ENCODE results near the gene TRIM9.

Gene TRIM9

GRCh38 chr14:51066576-51066975 lies 28.3 kb downstream of the TRIM9 start:
- no peak overlapping the region for H3K4me3 ChIP-seq (ENCODE audit: low read depth, low read length)
- TF ChIP-seq CTCF (IDR thresholded peaks at IDR 0.05; ENCODE audit: insufficient read depth, low read length, missing control alignments) = no peak
- no peak for DNase-seq (ENCODE audit: low read depth, low spot score)
- ChIA-PET POLR2A (no interaction called here), CTCF (no interaction called here)

GRCh38 chr14:51059032-51059431 lies 35.9 kb downstream of the TRIM9 start:
- H3K4me3 ChIP-seq (ENCODE audit: low read depth, low read length) = no peak overlapping the region
- ChIA-PET POLR2A (no interaction called here), CTCF (no interaction called here)
- DNase-seq (ENCODE audit: low read depth, low spot score) = no peak
- no peak for TF ChIP-seq CTCF (IDR thresholded peaks at IDR 0.05; ENCODE audit: insufficient read depth, low read length, missing control alignments)

GRCh38 chr14:51058382-51058781 lies 36.5 kb downstream of the TRIM9 start:
- TF ChIP-seq CTCF (IDR thresholded peaks at IDR 0.05; ENCODE audit: insufficient read depth, low read length, missing control alignments) = no peak
- ChIA-PET POLR2A (no interaction called here), CTCF (interaction anchor here (0.9 kb wide), 1 partner anchor 13 kb away, joined by 5 read pairs; no protein-coding TSS in a partner anchor)
- DNase-seq (ENCODE audit: low read depth, low spot score) = no peak
- H3K4me3 ChIP-seq (ENCODE audit: low read depth, low read length) = no peak overlapping the region

GRCh38 chr14:51056421-51056820 lies 38.5 kb downstream of the TRIM9 start:
- POLR2A ChIA-PET = no interaction called here
- H3K4me3 ChIP-seq (ENCODE audit: low read depth, low read length) = no peak overlapping the region
- CTCF ChIA-PET = no interaction called here
- DNase-seq (ENCODE audit: low read depth, low spot score) = no peak
- TF ChIP-seq CTCF (IDR thresholded peaks at IDR 0.05; ENCODE audit: insufficient read depth, low read length, missing control alignments) = no peak

- no peak overlapping the region for H3K4me3 ChIP-seq (ENCODE audit: low read depth, low read length)
- no peak for TF ChIP-seq CTCF (IDR thresholded peaks at IDR 0.05; ENCODE audit: insufficient read depth, low read length, missing control alignments)
- CTCF ChIA-PET = no interaction called here
- POLR2A ChIA-PET = no interaction called here
- no peak for DNase-seq (ENCODE audit: low read depth, low spot score)
These were observed 41.7 kb downstream of the TRIM9 start for GRCh38 chr14:51053157-51053556.

- CTCF ChIA-PET = interaction anchor here (0.7 kb wide), 1 partner anchor 21 kb away, joined by 3 read pairs; no protein-coding TSS in a partner anchor
- no peak for DNase-seq (ENCODE audit: low read depth, low spot score)
- POLR2A ChIA-PET = no interaction called here
- H3K4me3 ChIP-seq (ENCODE audit: low read depth, low read length) = no peak overlapping the region
- TF ChIP-seq CTCF (IDR thresholded peaks at IDR 0.05; ENCODE audit: insufficient read depth, low read length, missing control alignments) = no peak
These were observed 49.9 kb downstream of the TRIM9 start for GRCh38 chr14:51044961-51045360.

Measured in AG04449 (cell line).